ENCODE measurements around the gene TSPO2.

The TSPO2 gene

GRCh38 chr6:41074692-41075436 lies 32.6 kb downstream of the TSPO2 start:
- no peak overlapping the region for H3K27ac ChIP-seq (ENCODE audit: low read length)
- no CpG with 5 or more reads among the region's 11 CpGs for WGBS (ENCODE audit: insufficient coverage, insufficient read length)
- H3K9me3 ChIP-seq (ENCODE audit: control insufficient read depth, insufficient read depth, low read length): no peaks in the 10 kb centered on the region
- peaks cover 5% of the 10 kb centered on the region; the same call in 1 of the 2 replicates for H3K36me3 ChIP-seq (ENCODE audit: control insufficient read depth, insufficient read depth, low read length)
- no peak overlapping the region for H3K4me3 ChIP-seq (ENCODE audit: low read length)
- H3K27me3 ChIP-seq (ENCODE audit: control insufficient read depth, insufficient read depth, low read length): no peaks in the 10 kb centered on the region
- DNase-seq (ENCODE audit: low read depth, low spot score): no peak
- no peaks in the 10 kb centered on the region for H3K4me1 ChIP-seq (ENCODE audit: control insufficient read depth, insufficient read depth, low read length)

- no CpG with 5 or more reads among the region's 4 CpGs for WGBS (ENCODE audit: insufficient coverage, insufficient read length)
- H3K27ac ChIP-seq (ENCODE audit: low read length): no peak overlapping the region
- H3K4me1 ChIP-seq (ENCODE audit: control insufficient read depth, insufficient read depth, low read length): no peaks in the 10 kb centered on the region
- no peak overlapping the region for H3K4me3 ChIP-seq (ENCODE audit: low read length)
- no peaks in the 10 kb centered on the region for H3K27me3 ChIP-seq (ENCODE audit: control insufficient read depth, insufficient read depth, low read length)
- H3K36me3 ChIP-seq (ENCODE audit: control insufficient read depth, insufficient read depth, low read length): peaks cover 11% of the 10 kb centered on the region; the same call in 1 of the 2 replicates
- DNase-seq (ENCODE audit: low read depth, low spot score): no peak
- no peaks in the 10 kb centered on the region for H3K9me3 ChIP-seq (ENCODE audit: control insufficient read depth, insufficient read depth, low read length)
Observed at GRCh38 chr6:41075651-41076626, 33.7 kb downstream of the TSPO2 start.

DNA sequence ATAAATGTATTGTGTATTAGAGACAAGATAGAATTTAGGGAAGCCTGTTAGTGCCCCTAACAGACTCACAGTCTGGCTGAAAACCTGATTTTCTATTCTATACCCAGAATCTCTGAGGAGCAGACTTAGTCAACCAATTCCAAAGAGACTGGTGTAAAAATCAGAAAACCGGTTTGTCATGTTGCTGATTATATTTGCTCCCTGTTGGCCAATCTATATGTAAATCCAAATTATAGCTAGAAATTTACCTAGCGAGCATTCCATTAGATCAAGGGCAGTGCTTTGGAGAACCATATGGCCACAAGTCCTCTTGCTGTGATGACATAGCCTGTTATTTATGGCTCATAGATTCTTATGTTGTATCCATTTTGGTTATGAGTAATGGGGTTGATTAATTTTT lies 35.3 kb downstream of the TSPO2 start:
- no peak overlapping the region for H3K4me3 ChIP-seq (ENCODE audit: low read length)
- no peak for DNase-seq (ENCODE audit: low read depth, low spot score)
- H3K27me3 ChIP-seq (ENCODE audit: control insufficient read depth, insufficient read depth, low read length): no peaks in the 10 kb centered on the region
- H3K4me1 ChIP-seq (ENCODE audit: control insufficient read depth, insufficient read depth, low read length): no peaks in the 10 kb centered on the region
- no peak overlapping the region for H3K27ac ChIP-seq (ENCODE audit: low read length)
- WGBS (ENCODE audit: insufficient coverage, insufficient read length): no CpG with 5 or more reads among the region's 2 CpGs
- no peaks in the 10 kb centered on the region for H3K9me3 ChIP-seq (ENCODE audit: control insufficient read depth, insufficient read depth, low read length)
- H3K36me3 ChIP-seq (ENCODE audit: control insufficient read depth, insufficient read depth, low read length): peaks cover 11% of the 10 kb centered on the region; the same call in 1 of the 2 replicates

GRCh38 chr6:41078101-41078500 lies 35.8 kb downstream of the TSPO2 start:
- H3K36me3 ChIP-seq (ENCODE audit: control insufficient read depth, insufficient read depth, low read length): peaks cover 11% of the 10 kb centered on the region; the same call in 1 of the 2 replicates
- no peak for DNase-seq (ENCODE audit: low read depth, low spot score)
- no peaks in the 10 kb centered on the region for H3K9me3 ChIP-seq (ENCODE audit: control insufficient read depth, insufficient read depth, low read length)
- no peak overlapping the region for H3K4me3 ChIP-seq (ENCODE audit: low read length)
- H3K4me1 ChIP-seq (ENCODE audit: control insufficient read depth, insufficient read depth, low read length): no peaks in the 10 kb centered on the region
- no peaks in the 10 kb centered on the region for H3K27me3 ChIP-seq (ENCODE audit: control insufficient read depth, insufficient read depth, low read length)
- no peak overlapping the region for H3K27ac ChIP-seq (ENCODE audit: low read length)
- WGBS (ENCODE audit: insufficient coverage, insufficient read length): no CpG with 5 or more reads among the region's 3 CpGs

DNA sequence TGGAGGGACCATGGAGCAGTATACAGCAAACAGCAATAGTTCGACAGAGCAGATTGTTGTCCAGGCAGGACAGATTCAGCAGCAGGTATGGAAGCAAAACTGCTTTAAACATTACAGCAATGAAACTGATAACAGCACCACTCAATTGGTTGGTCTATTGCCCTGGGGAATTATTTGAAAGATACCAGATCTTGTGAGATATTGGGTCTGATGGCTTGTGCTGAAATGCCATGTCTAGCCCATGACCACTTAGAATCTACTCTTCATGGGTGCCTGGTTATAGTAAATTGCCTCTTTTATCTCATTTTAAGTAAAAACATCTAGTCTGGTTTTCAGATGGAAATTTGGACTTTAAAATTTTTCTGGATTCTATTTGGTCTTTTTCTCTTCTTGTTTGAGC lies 36.8 kb downstream of the TSPO2 start:
- Histone ChIP-seq H3K36me3 (ENCODE audit: control insufficient read depth, insufficient read depth, low read length) (peaks cover 12% of the 10 kb centered on the region; the same call in 1 of the 2 replicates), H3K9me3 (ENCODE audit: control insufficient read depth, insufficient read depth, low read length) (no peaks in the 10 kb centered on the region), H3K27me3 (ENCODE audit: control insufficient read depth, insufficient read depth, low read length) (no peaks in the 10 kb centered on the region), H3K4me3 (ENCODE audit: low read length) (no peak overlapping the region), H3K4me1 (ENCODE audit: control insufficient read depth, insufficient read depth, low read length) (no peaks in the 10 kb centered on the region), H3K27ac (ENCODE audit: low read length) (no peak overlapping the region)
- no peak for DNase-seq (ENCODE audit: low read depth, low spot score)
- no CpG with 5 or more reads among the region's 1 CpG for WGBS (ENCODE audit: insufficient coverage, insufficient read length)

GRCh38 chr6:41080621-41081020 lies 38.4 kb downstream of the TSPO2 start:
- H3K4me1 ChIP-seq (ENCODE audit: control insufficient read depth, insufficient read depth, low read length): no peaks in the 10 kb centered on the region
- H3K27ac ChIP-seq (ENCODE audit: low read length): no peak overlapping the region
- H3K27me3 ChIP-seq (ENCODE audit: control insufficient read depth, insufficient read depth, low read length): no peaks in the 10 kb centered on the region
- no peak for DNase-seq (ENCODE audit: low read depth, low spot score)
- H3K36me3 ChIP-seq (ENCODE audit: control insufficient read depth, insufficient read depth, low read length): peaks cover 12% of the 10 kb centered on the region; the same call in 1 of the 2 replicates
- H3K9me3 ChIP-seq (ENCODE audit: control insufficient read depth, insufficient read depth, low read length): no peaks in the 10 kb centered on the region
- H3K4me3 ChIP-seq (ENCODE audit: low read length): no peak overlapping the region
- WGBS (ENCODE audit: insufficient coverage, insufficient read length): no CpG with 5 or more reads among the region's 2 CpGs

DNA sequence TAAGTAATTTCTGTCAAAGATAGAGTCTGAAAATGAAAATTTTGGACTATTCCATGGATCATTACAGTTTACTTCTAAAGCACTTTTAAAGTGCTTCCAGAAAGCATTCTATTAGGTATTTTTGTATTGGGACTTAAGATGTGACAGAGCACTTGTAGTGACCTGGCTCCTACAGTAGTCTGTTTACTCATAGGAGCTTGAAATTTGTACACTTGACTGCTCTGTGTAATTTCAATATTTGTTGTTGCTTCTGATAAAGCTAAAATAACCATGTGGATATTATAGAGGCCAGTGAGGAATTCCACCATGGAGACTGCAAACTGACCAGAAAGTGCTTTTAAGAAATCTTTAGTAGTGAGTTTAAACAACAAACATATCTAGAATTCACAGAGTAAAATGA lies 40.8 kb downstream of the TSPO2 start:
- Histone ChIP-seq H3K4me3 (ENCODE audit: low read length) (no peak overlapping the region), H3K36me3 (ENCODE audit: control insufficient read depth, insufficient read depth, low read length) (peaks cover 14% of the 10 kb centered on the region; the same call in 1 of the 2 replicates), H3K27ac (ENCODE audit: low read length) (no peak overlapping the region), H3K9me3 (ENCODE audit: control insufficient read depth, insufficient read depth, low read length) (no peaks in the 10 kb centered on the region), H3K27me3 (ENCODE audit: control insufficient read depth, insufficient read depth, low read length) (no peaks in the 10 kb centered on the region), H3K4me1 (ENCODE audit: control insufficient read depth, insufficient read depth, low read length) (no peaks in the 10 kb centered on the region)
- DNase-seq (ENCODE audit: low read depth, low spot score): no peak

DNA sequence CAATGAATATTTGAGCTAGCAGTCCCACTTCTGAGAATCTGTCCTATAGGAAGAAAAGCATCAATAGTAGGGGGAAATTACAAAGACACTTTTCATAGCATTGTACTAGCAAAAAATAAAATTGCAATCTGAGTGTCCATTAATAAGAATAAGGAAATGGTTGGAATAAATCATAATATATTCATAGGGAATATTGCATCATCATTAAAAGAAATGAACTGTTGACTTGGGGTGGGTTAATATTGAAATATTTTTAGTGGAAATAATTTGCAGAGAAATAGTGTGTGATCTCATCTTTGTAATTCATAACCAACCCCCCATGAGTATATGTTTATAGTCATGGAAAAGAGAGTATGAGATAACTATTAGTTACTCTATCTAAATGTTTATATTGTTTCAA lies 42.9 kb downstream of the TSPO2 start:
- Histone ChIP-seq H3K27me3 (ENCODE audit: control insufficient read depth, insufficient read depth, low read length) (no peaks in the 10 kb centered on the region), H3K36me3 (ENCODE audit: control insufficient read depth, insufficient read depth, low read length) (peaks cover 14% of the 10 kb centered on the region; the same call in 1 of the 2 replicates), H3K27ac (ENCODE audit: low read length) (no peak overlapping the region), H3K9me3 (ENCODE audit: control insufficient read depth, insufficient read depth, low read length) (peaks cover 1% of the 10 kb centered on the region; the same call in 1 of the 2 replicates), H3K4me3 (ENCODE audit: low read length) (no peak overlapping the region), H3K4me1 (ENCODE audit: control insufficient read depth, insufficient read depth, low read length) (no peaks in the 10 kb centered on the region)
- no peak for DNase-seq (ENCODE audit: low read depth, low spot score)

DNA sequence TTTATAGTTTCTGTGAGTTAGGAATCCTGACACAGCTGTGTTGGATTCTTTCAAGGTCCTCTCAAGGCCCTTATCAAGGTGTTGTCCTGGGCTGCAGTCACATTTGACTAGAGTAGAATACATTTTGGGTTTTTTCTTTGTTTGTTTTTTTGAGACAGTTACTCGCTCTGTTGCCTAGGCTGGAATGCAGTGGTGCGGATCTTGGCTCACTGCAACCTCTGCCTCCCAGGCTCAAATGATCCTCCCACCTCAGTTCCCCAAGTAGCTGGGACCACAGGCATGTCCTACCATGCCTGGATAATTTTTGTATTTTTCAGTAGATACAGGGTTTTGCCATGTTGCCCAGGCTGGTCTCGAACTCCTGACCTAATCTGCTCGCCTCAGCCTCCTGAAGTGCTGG lies 46.2 kb downstream of the TSPO2 start:
- Histone ChIP-seq H3K27ac (ENCODE audit: low read length) (no peak overlapping the region), H3K4me3 (ENCODE audit: low read length) (no peak overlapping the region), H3K27me3 (ENCODE audit: control insufficient read depth, insufficient read depth, low read length) (no peaks in the 10 kb centered on the region), H3K36me3 (ENCODE audit: control insufficient read depth, insufficient read depth, low read length) (peaks cover 20% of the 10 kb centered on the region; the same call in 1 of the 2 replicates), H3K9me3 (ENCODE audit: control insufficient read depth, insufficient read depth, low read length) (peaks cover 1% of the 10 kb centered on the region; the same call in 1 of the 2 replicates), H3K4me1 (ENCODE audit: control insufficient read depth, insufficient read depth, low read length) (no peaks in the 10 kb centered on the region)
- DNase-seq (ENCODE audit: low read depth, low spot score): no peak
- WGBS (ENCODE audit: insufficient coverage, insufficient read length): no CpG with 5 or more reads among the region's 4 CpGs

- Histone ChIP-seq H3K4me3 (ENCODE audit: low read length) (no peak overlapping the region), H3K27ac (ENCODE audit: low read length) (no peak overlapping the region), H3K9me3 (ENCODE audit: control insufficient read depth, insufficient read depth, low read length) (peaks cover 1% of the 10 kb centered on the region; the same call in 1 of the 2 replicates), H3K4me1 (ENCODE audit: control insufficient read depth, insufficient read depth, low read length) (no peaks in the 10 kb centered on the region), H3K36me3 (ENCODE audit: control insufficient read depth, insufficient read depth, low read length) (peaks cover 30% of the 10 kb centered on the region; the same call in 1 of the 2 replicates), H3K27me3 (ENCODE audit: control insufficient read depth, insufficient read depth, low read length) (no peaks in the 10 kb centered on the region)
- no peak for DNase-seq (ENCODE audit: low read depth, low spot score)
- no CpG with 5 or more reads among the region's 1 CpG for WGBS (ENCODE audit: insufficient coverage, insufficient read length)
Observed at GRCh38 chr6:41090841-41091761, 48.8 kb downstream of the TSPO2 start.
